Endothelial cell (in vitro differentiated cells): ENCODE measurements around the gene CTNND2. TPM values are rescaled to one million over a fixed set of nuclear protein-coding genes. Genes with fewer than 3 reads are reported as not detected.

Experiments used
- DNase-seq: peaks from one replicate; pipeline ENCODE4 v3.0.0; 2021; ENCODE audit warnings: low spot score
- H3K27ac Mint-ChIP-seq: one replicate; pipeline ENCODE4 v1.8.0; 2021; ENCODE audit warnings: mixed read lengths, inconsistent platforms; ENCODE audit not compliant: unreplicated experiment
- H3K27me3 Mint-ChIP-seq: one replicate; pipeline ENCODE4 v1.8.0; 2021; ENCODE audit warnings: mild to moderate bottlenecking, moderate library complexity, mixed read lengths, inconsistent platforms; ENCODE audit not compliant: unreplicated experiment
- H3K36me3 Mint-ChIP-seq: one replicate; pipeline ENCODE4 v1.8.0; 2021; ENCODE audit warnings: mild to moderate bottlenecking, low read depth, mixed read lengths, inconsistent platforms; ENCODE audit not compliant: unreplicated experiment
- H3K4me1 Mint-ChIP-seq: one replicate; pipeline ENCODE4 v1.8.0; 2021; ENCODE audit warnings: mild to moderate bottlenecking, mixed read lengths, inconsistent platforms; ENCODE audit not compliant: unreplicated experiment
- H3K4me3 Mint-ChIP-seq: one replicate; pipeline ENCODE4 v1.8.0; 2021; ENCODE audit warnings: mild to moderate bottlenecking, mixed read lengths, inconsistent platforms; ENCODE audit not compliant: unreplicated experiment
- H3K9me3 Mint-ChIP-seq: one replicate; pipeline ENCODE4 v1.8.0; 2021; ENCODE audit warnings: mixed read lengths, inconsistent platforms; ENCODE audit not compliant: unreplicated experiment
- total RNA-seq: library from RNA; stranded (reverse); fragmentation: NEBNext Ultra II Directional; extraction: Animal tissue kit (Norgen Biotek cat#: 25700); gene quantifications from one replicate; pipeline ENCODE4 v1.2.1, GENCODE V29; 2021; ENCODE audit not compliant: unreplicated experiment
- TF ChIP-seq, protein P1 (sequence below): fragments of 200-600 bp; sonication (generic); IDR thresholded peaks from one replicate; pipeline ENCODE4 v1.5.0; 2021; ENCODE audit warnings: antibody characterized with exemption; ENCODE audit not compliant: unreplicated experiment

The CTNND2 gene
- total RNA-seq, 1 donor from 2014 or later: 3.6 TPM

DNA sequence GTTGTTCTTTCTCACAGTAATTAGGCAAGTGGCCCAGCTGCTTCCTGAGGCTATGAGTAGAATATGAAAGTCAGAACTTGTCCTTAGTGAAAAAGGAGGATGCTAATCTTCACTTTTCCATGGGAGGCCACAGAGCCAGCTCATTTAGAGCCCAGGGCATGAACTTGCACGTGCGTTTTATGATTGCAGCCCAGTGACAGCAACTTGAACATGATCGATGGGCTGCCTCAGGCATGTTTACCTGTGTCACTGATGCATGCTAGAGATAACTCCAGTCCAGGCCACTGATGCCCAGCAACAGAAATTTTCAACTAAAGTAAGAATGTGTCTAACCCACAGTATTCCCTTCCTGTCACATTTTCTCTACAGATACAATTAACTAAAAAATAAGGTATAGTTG is 179.3 kb downstream of the CTNND2 start:
- DNase-seq: no peak
- no peaks in the 10 kb centered on the region for H3K9me3 Mint-ChIP-seq
- no peaks in the 10 kb centered on the region for H3K4me1 Mint-ChIP-seq
- no peaks in the 10 kb centered on the region for H3K36me3 Mint-ChIP-seq
- H3K27me3 Mint-ChIP-seq: no peaks in the 10 kb centered on the region
- TF ChIP-seq, protein P1, sequence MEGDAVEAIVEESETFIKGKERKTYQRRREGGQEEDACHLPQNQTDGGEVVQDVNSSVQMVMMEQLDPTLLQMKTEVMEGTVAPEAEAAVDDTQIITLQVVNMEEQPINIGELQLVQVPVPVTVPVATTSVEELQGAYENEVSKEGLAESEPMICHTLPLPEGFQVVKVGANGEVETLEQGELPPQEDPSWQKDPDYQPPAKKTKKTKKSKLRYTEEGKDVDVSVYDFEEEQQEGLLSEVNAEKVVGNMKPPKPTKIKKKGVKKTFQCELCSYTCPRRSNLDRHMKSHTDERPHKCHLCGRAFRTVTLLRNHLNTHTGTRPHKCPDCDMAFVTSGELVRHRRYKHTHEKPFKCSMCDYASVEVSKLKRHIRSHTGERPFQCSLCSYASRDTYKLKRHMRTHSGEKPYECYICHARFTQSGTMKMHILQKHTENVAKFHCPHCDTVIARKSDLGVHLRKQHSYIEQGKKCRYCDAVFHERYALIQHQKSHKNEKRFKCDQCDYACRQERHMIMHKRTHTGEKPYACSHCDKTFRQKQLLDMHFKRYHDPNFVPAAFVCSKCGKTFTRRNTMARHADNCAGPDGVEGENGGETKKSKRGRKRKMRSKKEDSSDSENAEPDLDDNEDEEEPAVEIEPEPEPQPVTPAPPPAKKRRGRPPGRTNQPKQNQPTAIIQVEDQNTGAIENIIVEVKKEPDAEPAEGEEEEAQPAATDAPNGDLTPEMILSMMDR: no peak
- H3K4me3 Mint-ChIP-seq: no peak overlapping the region
- no peak overlapping the region for H3K27ac Mint-ChIP-seq

GRCh38 chr5:11719888-11720481 is 184.3 kb downstream of the CTNND2 start:
- TF ChIP-seq, protein P1: peak; percentile 44
- peak; percentile 74 for DNase-seq
- H3K27me3 Mint-ChIP-seq: no peaks in the 10 kb centered on the region
- no peaks in the 10 kb centered on the region for H3K4me1 Mint-ChIP-seq
- H3K4me3 Mint-ChIP-seq: no peak overlapping the region
- no peak overlapping the region for H3K27ac Mint-ChIP-seq
- no peaks in the 10 kb centered on the region for H3K36me3 Mint-ChIP-seq
- H3K9me3 Mint-ChIP-seq: no peaks in the 10 kb centered on the region

DNA sequence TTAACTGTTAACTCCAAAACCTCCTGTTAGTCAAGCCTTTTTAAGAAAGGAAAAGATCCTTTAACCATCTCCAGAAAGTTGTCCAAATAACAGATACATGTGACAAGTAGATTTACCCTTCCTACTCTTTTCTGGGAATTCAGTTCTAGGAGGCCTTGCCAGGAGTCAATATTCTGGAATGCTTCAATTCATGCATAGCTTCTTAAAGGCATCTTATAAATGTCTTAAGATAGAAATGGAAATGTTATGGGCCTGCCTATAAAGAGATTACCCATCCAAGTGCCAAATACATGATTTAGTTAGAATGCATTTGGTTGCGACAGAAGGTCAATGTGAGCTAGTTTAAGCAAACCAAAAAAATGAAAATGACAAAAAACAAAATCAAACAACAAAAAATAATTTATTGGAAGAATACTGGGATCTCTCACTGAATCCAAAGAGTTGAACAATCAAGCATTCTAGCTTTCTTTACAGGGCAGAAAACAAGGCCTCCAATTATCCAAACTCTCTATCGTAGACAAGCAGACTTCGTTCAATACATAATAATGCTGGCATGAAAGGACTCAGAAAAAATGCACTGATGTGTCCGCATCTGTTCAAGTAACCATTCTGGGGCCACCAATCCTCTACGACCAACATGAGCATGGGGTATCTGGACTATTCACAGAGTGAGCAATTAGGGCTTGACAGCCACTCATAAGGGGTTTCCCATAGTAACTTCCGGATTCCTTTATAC is 188.6 kb downstream of the CTNND2 start:
- Mint-ChIP-seq H3K36me3 (no peaks in the 10 kb centered on the region), H3K9me3 (no peaks in the 10 kb centered on the region), H3K27ac (no peak overlapping the region), H3K27me3 (no peaks in the 10 kb centered on the region), H3K4me3 (no peak overlapping the region), H3K4me1 (no peaks in the 10 kb centered on the region)
- TF ChIP-seq, protein P1: no peak
- DNase-seq: no peak

- Mint-ChIP-seq H3K27me3 (no peaks in the 10 kb centered on the region), H3K36me3 (no peaks in the 10 kb centered on the region)
Measured at GRCh38 chr5:11711932-11712331, 192.3 kb downstream of the CTNND2 start.

More at GRCh38 chr5:11711932-11712331, 192.3 kb downstream of the CTNND2 start:
- no peak for DNase-seq
- no peaks in the 10 kb centered on the region for H3K4me1 Mint-ChIP-seq
- no peak overlapping the region for H3K27ac Mint-ChIP-seq
- TF ChIP-seq, protein P1: no peak
- H3K4me3 Mint-ChIP-seq: no peak overlapping the region
- H3K9me3 Mint-ChIP-seq: no peaks in the 10 kb centered on the region
